HG03342 (cell line): ENCODE results near the gene CEP135.
"Not testable (repeated sequence)": the region's sequence is repeated elsewhere in the genome, so short reads cannot be mapped to it uniquely, and the experiment has no call there.

Experiments
- ATAC-seq: cut with Tn5 transposase; IDR thresholded peaks from one replicate; pipeline ENCODE4 v1.9.1; 2021; ENCODE audit warnings: mild to moderate bottlenecking, moderate library complexity; ENCODE audit not compliant: unreplicated experiment

CEP135 gene

GRCh38 chr4:56062526-56063145, 113.9 kb downstream of the CEP135 start:
- no peak for ATAC-seq

- no peak for ATAC-seq
These were observed 117.7 kb downstream of the CEP135 start for GRCh38 chr4:56066493-56066892.

- ATAC-seq = no peak
These were observed 119.1 kb downstream of the CEP135 start for GRCh38 chr4:56067826-56068225.

DNA sequence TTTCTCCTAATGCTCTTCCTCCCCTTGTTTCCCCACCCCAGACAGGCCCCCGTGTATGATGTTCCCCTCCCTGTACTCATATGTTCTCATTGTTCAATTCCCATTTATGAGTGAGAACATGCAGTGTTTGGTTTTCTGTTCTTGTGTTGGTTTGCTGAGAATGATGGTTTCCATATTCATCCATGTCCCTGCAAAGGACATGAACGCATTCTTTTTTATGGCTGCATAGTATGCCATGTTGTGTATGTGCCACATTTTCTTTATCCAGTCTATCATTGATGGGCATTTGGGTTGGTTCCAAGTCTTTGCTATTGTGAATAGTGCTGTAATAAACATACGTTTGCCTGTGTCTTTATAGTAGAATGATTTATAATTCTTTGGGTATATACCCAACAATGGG, 124.0 kb downstream of the CEP135 start:
- not testable (repeated sequence) for ATAC-seq

DNA sequence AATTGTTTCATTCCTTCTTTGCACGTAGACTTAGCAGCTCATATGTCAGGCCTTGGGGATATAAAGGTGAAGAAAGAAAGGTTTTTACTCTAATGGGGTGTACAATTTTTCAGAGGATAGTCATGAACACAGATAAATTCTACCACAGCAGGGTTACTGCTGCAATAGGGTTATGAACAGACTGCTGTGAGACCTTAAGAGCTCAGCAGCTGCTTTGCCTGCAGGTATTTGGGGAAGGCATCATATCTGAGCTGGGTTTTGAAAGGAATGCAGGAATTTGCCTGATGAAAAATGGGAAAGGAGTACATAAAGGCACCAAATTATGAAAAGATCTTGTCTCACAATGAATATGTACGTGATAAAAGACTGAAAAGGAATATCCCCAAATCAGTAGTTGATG, 128.9 kb downstream of the CEP135 start:
- ATAC-seq = no peak

DNA sequence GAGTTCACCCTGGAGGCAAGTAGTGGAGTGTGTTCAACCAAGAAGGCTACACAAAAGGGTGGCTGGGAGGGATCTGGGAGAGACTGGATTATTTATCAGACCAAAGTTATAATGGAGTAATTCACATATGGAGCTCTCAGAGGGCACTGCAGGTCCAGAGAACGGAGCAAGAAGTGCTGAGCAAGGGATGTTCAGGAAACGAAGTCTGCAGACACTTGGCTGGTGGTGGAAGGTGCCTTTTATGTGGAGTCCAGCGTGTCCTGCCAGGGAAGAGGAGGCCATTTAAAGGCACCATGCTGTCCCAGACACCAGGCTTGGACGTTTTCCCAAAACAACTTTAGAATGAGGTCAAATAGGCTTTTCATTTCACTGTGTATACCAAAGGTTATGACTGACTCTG, 130.1 kb downstream of the CEP135 start:
- ATAC-seq = no peak

DNA sequence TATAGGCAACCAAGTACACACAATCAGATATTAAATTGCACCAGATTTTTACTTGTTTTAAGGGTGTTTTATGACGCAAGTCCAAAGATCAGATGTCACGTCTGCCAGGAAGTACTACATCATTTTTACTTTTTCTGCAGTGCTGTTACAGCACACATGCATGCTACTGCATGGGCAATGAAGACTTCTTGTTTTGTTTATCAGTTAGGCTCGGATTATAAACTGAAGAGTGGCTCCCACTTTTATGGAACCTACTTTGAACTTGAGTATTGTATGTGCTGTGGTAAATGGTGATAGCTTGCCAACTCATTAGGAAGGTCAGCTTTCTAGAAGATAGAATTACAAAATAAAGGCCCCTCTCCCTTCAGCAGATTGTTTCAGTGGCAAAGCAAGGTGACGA, 131.6 kb downstream of the CEP135 start:
- no peak for ATAC-seq

- ATAC-seq = no peak
These were observed 134.1 kb downstream of the CEP135 start for GRCh38 chr4:56082829-56083228.
